GM12891 (cell line): ENCODE data around the gene JAZF1.

ENCODE experiments used
- PAX5 ChIP-seq: IDR thresholded peaks from 2 replicates; pipeline ENCODE4 v1.6.1; 2011; ENCODE audit warnings: low read length, moderate library complexity, mild to moderate bottlenecking; ENCODE audit not compliant: insufficient read depth, severe bottlenecking
- POLR2A ChIP-seq: IDR thresholded peaks from 2 replicates; pipeline ENCODE4 v1.6.1; 2011; ENCODE audit warnings: low read depth, low read length, control low read depth
- POLR2AphosphoS5 ChIP-seq: IDR thresholded peaks from 2 replicates; pipeline ENCODE4 v1.6.1; 2011; ENCODE audit warnings: low read depth, low read length, control low read depth
- POU2F2 ChIP-seq: IDR thresholded peaks from 2 replicates; pipeline ENCODE4 v1.6.1; 2011; ENCODE audit warnings: low read depth, mild to moderate bottlenecking, control low read depth, low read length, moderate library complexity
- SPI1 ChIP-seq: IDR thresholded peaks from 2 replicates; pipeline ENCODE4 v1.6.1; 2011; ENCODE audit warnings: low read depth, low read length, control low read depth
- TAF1 ChIP-seq: IDR thresholded peaks from 2 replicates; pipeline ENCODE4 v1.6.1; 2011; ENCODE audit warnings: low read depth, low read length, control low read depth

GRCh38 chr7:28005847-28006231 lies 174.8 kb downstream of the JAZF1 start:
- TF ChIP-seq POLR2A (no peak), PAX5 (no peak), POLR2AphosphoS5 (no peak), TAF1 (no peak), POU2F2 (no peak), SPI1 (no peak)
